ENCODE data around the gene LKAAEAR1. TPM values are rescaled to one million over a fixed set of nuclear protein-coding genes. Genes with fewer than 3 reads are reported as not detected.
"Not testable (repeated sequence)": the region's sequence is repeated elsewhere in the genome, so short reads cannot be mapped to it uniquely, and the experiment has no call there.

Gene LKAAEAR1
- total RNA-seq, 1 experiment from 2014 or later = 9.9 TPM

DNA sequence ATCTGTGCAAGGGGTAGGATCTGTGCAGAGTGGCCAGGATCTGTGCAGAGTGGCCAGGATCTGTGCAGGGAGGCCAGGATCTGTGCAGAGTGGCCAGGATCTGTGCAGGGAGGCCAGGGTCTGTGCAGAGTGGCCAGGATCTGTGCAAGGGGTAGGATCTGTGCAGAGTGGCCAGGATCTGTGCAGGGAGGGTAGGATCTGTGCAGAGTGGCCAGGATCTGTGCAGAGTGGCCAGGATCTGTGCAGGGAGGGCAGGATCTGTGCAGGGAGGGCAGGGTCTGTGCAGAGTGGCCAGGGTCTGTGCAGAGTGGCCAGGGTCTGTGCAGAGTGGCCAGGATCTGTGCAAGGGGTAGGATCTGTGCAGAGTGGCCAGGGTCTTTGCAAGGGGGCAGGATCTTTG, 4.4 kb upstream of the LKAAEAR1 start:
- H3K36me3 ChIP-seq, H3K27me3 ChIP-seq, H3K4me3 ChIP-seq, H3K9me3 ChIP-seq, DNase-seq: not testable (repeated sequence)

DNA sequence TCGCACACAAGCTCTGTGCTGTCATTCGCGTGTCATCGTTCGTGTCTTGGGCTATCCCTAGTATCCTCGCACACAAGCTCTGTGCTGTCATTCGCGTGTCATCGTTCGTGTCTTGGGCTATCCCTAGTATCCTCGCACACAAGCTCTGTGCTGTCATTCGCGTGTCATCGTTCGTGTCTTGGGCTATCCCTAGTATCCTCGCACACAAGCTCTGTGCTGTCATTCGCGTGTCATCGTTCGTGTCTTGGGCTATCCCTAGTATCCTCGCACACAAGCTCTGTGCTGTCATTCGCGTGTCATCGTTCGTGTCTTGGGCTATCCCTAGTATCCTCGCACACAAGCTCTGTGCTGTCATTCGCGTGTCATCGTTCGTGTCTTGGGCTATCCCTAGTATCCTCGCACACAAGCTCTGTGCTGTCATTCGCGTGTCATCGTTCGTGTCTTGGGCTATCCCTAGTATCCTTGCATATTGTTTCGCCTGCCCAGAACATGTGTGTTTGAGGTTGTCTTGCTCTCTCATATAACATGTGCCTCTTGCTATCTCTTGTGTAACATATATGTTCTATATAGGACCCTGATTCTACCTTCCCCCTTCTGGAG, 3.1 kb upstream of the LKAAEAR1 start:
- not testable (repeated sequence) for H3K27me3 ChIP-seq, DNase-seq, H3K4me3 ChIP-seq, H3K36me3 ChIP-seq, H3K9me3 ChIP-seq

DNA sequence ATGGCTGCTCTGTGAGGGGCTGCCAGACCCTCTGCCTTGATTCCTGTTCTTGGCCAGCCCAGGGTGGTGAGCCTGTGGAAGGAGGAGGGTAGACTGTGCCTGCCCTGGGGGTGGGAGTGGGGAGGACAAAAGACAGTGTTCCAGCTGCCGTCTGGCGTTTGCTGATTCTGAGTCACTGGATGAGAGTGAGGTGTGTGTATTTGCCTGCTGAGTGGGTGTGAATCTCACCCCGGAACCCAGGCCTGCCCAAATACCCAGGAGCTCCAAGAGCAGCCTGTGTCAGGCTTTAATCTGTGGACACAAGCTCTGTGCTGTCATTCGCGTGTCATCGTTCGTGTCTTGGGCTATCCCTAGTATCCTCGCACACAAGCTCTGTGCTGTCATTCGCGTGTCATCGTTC, 2.6 kb upstream of the LKAAEAR1 start:
- Histone ChIP-seq H3K27me3 (no peaks in the 10 kb centered on the region), H3K36me3 (no peaks in the 10 kb centered on the region), H3K9me3 (no peaks in the 10 kb centered on the region), H3K4me3 (no peak overlapping the region)
- no peak for DNase-seq

DNA sequence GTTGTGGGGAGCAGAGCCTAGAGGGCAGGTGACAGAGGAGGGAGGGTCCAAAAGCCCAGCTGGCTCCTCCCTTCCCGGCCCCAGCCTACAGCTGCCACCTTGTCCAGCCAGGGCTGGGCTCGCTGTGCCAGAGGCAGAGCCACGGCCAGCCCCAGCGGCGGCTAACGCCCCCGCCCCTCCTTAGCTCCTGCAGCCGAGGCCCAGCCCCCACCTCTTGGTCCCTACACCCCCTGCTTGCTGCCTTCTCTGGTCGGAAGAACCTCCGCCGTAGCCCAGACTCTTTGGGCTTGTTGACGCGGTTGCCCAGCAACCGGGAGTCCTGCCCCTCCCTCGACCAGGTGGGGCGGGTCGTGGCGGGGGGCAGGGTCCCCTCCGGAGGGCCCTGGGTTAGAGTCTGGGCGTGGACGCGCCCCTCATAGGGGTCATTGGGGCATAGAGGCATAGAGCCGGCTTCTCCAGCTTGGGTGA, 521 bp upstream of the LKAAEAR1 start:
- Histone ChIP-seq H3K9me3 (no peaks in the 10 kb centered on the region), H3K27me3 (no peaks in the 10 kb centered on the region), H3K4me3 (no peak overlapping the region), H3K36me3 (no peaks in the 10 kb centered on the region)
- no peak for DNase-seq

DNA sequence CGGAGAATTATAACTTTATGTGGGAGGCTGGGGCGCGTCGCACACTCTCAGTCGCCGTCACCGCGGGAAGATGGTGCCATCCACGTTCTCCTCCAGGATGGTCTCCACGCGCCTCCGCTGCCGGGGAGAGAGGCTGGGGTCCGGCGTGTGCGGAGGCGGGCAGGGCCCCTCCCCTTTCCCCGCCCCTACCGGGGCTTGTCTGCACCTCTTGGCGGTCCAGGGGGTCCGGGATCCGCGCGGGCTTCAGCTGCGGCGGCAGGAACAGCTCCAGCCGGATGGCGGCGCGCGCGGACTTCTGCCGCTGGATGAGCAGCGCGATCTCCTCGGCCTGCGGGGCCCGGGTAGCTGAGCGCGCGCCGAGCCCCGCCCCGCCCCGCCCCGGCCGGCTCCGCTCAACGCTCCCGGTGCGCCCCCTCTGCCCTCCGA, 807 bp downstream of the LKAAEAR1 start:
- peak overlapping the region; percentile 52 for H3K4me3 ChIP-seq
- DNase-seq = peak; percentile 89

DNA sequence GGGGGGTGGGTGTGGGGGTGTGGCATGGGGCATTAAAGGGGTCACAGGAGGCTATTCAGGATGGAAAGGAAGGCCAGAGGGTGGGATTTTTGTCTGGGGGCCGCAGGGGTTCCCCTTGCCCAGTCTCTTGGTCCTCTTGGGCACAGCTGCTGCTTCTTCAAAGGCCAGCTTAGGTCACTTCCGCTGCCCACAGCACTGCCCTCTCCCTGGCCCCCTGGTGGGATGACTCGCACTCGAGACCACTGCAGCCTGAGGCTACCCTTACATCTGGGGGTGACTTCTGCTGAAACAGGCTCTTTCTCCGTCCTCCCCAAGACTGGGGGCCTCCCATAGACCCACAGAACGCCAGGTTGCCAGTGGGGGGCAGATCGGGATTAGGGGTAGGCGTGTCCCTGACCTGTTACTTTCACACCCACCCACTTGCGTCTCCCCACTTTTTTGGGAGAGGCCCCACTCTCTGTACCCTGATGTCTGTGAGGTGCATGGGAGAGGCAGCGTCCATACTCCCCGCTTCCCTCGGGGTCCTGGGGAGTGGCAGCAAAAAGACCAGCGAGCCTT, 1.3 kb downstream of the LKAAEAR1 start:
- peak; percentile 45 for DNase-seq
- Histone ChIP-seq H3K36me3 (no peaks in the 10 kb centered on the region), H3K27me3 (no peaks in the 10 kb centered on the region), H3K9me3 (no peaks in the 10 kb centered on the region), H3K4me3 (peak overlapping the region; percentile 52)

More for the DNA sequence above, 807 bp downstream of the LKAAEAR1 start:
- H3K9me3 ChIP-seq = no peaks in the 10 kb centered on the region
- no peaks in the 10 kb centered on the region for H3K27me3 ChIP-seq
- H3K36me3 ChIP-seq = no peaks in the 10 kb centered on the region

DNA sequence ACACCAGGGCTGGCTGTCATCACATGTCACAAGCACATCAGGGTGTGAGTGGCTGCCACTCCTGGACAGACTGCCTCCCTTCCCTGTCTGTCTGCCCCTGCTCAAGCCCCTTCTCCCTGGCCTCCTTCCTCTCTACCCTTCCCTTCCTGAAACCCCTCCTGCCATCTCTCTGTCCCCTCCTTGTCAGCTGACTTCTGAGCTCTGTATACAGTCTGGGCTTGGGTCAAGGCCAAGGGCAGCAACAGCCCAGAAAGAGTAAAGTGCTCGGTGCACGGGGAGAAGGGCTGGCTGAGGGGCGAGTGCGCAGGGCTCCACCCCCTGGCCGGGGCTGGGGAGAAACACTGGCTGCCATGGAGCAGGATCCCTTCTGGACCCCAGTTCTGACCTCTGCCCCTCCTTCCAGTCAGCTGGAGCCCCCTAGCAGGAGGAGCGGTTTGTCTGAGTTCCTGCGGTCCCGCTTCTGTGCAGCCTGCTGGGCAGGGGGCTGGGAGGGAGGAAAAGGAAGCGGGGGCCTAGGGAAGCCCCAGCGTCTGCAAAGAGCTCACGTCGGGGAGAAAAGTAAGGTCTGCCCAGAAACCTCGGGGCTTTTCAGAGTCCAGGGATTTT, 2.0 kb downstream of the LKAAEAR1 start:
- no peaks in the 10 kb centered on the region; the same call in 1 of the 2 replicates for H3K36me3 ChIP-seq
- H3K27me3 ChIP-seq = no peaks in the 10 kb centered on the region
- no peak overlapping the region for H3K4me3 ChIP-seq
- DNase-seq = no peak
- no peaks in the 10 kb centered on the region for H3K9me3 ChIP-seq

DNA sequence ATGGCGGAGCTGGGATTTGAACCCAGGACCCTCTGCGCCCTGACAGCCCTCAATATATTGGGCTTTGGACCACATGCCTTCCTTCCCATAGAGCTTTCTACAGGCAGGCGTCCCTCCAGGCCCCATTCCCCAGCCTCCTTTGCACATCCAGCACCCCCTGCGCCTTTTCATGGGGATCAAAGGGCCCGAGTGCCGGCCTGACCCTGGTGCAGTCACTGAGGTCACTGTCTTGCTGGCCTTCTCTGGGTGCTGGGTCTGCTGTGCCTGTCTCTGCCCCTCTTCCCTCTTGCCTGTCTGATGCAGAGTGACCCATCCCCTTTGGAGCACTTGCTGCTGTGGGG, 2.6 kb downstream of the LKAAEAR1 start:
- Histone ChIP-seq H3K4me3 (no peak overlapping the region), H3K9me3 (no peaks in the 10 kb centered on the region), H3K36me3 (no peaks in the 10 kb centered on the region; the same call in 1 of the 2 replicates), H3K27me3 (no peaks in the 10 kb centered on the region)
- no peak for DNase-seq

DNA sequence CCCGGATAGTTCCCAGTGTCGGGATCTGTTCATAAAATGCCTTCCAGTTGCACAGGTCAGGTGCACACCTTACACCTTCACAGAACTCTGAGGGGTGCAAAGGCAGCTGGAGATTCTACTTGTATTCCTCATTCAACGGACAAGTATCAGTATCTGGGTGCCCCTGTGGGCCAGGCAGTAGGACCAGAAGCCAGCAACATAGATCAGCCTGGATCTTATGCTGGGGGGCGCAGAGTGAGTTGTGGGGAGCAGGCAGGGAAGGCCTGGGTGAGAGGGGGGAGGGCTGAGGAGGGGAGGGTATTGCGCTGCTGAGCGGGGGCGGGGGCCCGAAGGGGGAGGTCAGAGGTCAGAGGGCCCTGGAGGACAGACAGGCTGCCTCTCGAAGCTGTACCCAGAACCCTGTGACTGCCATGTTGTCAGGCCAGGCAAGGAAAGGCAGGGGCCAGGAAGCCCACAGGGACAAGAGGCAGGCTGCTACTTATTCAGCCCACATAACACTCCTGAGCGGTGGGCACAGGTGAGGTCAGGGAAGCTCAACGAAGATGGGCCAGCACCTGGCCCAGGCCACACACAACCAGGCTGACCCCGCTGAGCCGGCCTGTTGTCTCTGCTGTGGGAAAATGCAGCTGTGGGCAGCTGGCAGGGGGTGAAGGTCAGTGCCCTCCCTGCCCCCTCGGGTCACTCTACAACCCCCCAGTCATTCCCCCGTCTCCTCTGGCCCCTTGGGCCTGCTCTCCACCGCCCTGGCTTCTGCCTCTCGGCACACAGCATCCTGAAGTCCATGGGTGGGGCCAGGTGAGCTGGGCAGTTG, 3.2 kb downstream of the LKAAEAR1 start:
- no peaks in the 10 kb centered on the region for H3K27me3 ChIP-seq
- H3K9me3 ChIP-seq = no peaks in the 10 kb centered on the region
- H3K36me3 ChIP-seq = peaks cover 5% of the 10 kb centered on the region
- no peak overlapping the region for H3K4me3 ChIP-seq
- DNase-seq = no peak

DNA sequence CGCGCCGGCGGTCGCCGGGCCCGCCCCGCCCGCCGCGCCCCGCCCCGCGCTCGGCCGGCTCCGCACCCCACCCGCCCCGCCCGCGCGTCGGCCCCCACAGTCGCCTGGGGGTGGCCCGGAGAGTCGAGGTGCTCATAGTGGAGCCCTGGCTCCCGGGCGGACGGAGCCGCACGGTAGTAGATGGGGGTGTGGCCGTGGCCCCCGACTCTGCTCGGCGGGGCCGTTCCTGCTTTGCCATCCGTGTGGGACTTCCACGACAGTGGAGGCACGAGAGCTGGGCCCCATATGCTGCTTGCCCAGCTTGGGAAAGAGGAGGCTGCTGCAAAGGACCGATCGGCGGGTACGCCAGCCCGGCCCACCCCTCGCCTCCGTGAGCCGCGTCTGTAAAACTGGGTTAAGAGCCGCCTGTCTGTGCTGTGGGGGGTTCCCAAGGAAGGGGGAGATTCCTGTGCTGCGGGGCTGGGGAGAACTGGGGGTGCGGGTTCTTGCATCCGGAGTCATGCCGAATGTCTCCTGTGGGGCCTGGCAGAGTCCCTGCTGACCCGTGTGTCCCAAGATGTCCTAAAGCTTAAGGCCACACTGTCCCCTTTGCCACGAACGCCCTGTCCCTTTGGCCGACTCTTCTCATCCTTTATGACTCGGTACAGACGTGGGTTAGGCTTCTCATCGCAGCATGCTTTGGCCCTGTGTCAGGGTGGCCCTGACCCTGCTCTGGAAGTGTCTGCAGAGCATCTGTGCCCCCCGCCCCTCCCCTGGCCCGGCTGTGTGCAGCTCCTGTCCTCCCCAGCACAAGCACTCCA, 4.0 kb downstream of the LKAAEAR1 start, which contains the start of gene OPRL1:
Gene OPRL1, plus strand, starts transcription at position 70 of the 800 bp plus-strand sequence. CDS start 12,639 bp downstream, outside the sequence.
- DNase-seq = no peak
- Histone ChIP-seq H3K27me3 (no peaks in the 10 kb centered on the region), H3K4me3 (peak within 1 kb of the TSS; percentile 94), H3K36me3 (peaks cover 6% of the 10 kb centered on the region), H3K9me3 (no peaks in the 10 kb centered on the region)

DNA sequence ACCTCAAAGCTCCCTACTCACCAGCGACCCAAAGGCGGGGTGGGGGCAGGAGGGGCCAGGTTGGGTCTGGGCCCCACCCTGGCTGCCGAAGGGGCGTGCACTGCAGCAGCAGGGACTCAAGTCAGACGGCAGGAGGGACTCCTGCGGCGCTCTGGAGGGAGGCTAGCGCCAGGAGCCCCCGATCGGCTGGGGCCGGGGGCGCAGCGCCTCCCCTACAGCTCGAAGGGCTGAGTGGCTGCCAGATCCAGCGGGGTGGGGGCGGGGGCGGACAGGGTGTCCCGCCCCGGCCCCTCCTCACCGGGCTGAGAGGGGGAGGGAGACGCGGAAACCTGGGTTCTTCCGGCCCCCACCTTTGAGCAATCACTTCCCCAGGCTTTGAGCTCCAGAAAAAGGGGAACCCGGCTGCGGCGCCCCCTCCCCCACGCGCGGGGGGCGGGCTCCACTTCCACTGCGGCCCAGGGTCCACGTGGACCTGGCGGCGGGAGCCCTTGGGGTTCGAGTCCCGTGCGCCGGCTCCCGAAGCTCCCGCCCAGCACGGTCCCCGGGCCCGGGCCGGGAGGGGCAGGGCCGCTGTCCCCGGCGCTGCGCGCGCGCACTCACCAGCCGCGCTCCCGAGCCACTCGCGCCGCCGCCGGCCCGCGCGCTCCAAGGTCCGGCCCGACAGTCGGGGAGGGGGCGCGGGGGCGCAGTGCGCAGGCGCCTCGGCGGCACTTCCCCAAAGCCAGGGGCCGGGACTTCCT, 4.8 kb downstream of the LKAAEAR1 start, which contains the start of gene RGS19:
Gene RGS19, minus strand, starts transcription at position 246 of the 740 bp plus-strand sequence. CDS start 2,632 bp downstream, outside the sequence.
- H3K9me3 ChIP-seq = no peaks in the 10 kb centered on the region
- DNase-seq = peak; percentile 85

DNA sequence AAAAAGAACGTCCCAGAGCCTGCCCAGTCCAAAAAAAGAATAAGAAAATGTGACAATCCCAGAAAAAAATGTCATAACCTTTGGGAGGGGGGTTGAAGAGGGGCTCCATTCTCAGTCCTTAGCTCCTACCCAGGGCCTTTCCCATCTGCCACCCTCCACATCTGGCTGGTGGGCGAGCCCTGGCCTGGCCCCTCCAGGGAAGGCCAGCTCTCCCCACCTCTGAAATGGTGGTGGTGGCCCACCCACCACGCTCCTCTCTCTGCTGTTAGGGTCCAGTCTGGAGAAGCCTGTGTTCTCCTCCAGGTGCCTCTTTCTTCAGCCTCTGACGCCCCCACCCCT, 5.3 kb downstream of the LKAAEAR1 start:
- H3K36me3 ChIP-seq = peaks cover 10% of the 10 kb centered on the region
- H3K4me3 ChIP-seq = peak overlapping the region; percentile 94
- H3K9me3 ChIP-seq = no peaks in the 10 kb centered on the region
- no peaks in the 10 kb centered on the region for H3K27me3 ChIP-seq
- DNase-seq = no peak

More for the DNA sequence above, 4.8 kb downstream of the LKAAEAR1 start, which contains the start of gene RGS19:
- H3K27me3 ChIP-seq = no peaks in the 10 kb centered on the region
- H3K36me3 ChIP-seq = peaks cover 6% of the 10 kb centered on the region
- H3K4me3 ChIP-seq = peak within 1 kb of the TSS; percentile 94

DNA sequence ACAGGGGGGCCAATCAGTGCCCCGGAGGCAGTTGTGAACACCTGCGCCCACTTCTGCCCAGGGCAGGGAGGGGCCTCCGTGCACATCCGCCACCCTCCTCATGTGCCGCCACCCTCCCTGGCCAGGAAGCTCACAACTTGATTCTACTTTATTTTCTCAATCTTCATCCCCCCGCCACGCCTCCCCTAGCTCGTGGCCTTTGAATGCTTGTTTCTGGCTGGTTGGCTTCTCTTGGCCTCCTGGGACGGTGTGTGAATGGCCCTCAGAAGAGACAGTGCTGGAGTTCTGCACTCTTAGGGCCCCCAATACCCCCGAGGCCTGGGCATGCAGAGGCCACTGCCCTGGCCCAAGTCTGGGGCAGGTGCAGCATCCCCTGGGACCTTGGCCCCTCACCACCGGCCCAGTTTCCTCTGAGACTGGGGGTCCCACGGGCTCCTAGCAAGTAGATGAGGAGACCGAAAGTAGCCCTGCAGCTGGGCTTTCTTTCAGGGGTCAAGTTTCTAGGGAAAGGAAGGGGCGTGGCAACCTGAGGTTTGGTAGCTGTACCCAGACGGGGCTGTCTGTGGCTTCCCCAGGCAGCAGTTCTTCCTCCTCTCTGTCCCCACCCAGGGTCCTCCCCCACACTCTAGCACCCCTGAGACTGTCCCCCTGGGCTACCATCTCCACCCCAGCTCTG, 6.2 kb downstream of the LKAAEAR1 start:
- H3K27me3 ChIP-seq = no peaks in the 10 kb centered on the region
- peaks cover 16% of the 10 kb centered on the region for H3K36me3 ChIP-seq
- DNase-seq = no peak
- no peaks in the 10 kb centered on the region for H3K9me3 ChIP-seq
- peak overlapping the region; percentile 94; the same call in 1 of the 2 replicates for H3K4me3 ChIP-seq

DNA sequence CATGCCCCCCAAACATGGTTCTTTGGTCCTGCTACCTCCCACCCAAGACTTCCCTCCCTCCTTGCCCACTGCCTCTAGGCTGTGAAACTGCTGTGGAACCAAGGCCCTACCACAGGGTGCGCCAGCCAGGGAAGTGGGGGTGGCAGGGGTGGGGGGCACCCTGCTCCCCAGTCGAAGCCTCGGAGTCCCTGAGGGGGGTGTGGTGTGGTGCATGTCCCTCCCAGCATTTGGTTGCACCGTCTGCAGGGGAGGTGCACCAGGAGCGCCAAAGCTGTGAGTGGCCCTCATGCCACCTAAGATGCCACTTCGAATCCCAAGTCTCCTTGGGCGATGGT, 6.7 kb downstream of the LKAAEAR1 start:
- Histone ChIP-seq H3K4me3 (no peak overlapping the region), H3K9me3 (no peaks in the 10 kb centered on the region), H3K36me3 (peaks cover 16% of the 10 kb centered on the region), H3K27me3 (no peaks in the 10 kb centered on the region)
- DNase-seq = no peak

DNA sequence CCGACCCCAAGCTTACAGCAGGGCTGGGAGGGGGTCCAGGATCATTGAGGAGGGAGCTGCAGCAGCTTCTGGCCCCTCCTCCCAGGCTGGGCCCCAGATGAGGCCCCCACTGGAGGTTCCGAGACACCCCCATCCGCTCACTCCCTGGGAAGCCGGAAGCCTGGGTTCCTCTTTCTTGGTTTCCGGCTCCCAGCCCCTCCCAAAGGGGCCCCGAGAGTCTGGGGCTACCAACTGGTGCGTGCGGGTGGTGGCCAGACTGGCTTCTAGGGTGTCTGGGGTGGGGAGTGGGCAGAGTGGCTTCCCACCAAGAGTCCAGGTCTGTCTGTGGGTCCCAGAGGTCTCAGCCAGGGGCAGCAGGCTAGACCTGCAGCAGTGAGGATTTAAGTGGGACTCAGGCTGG, 7.1 kb downstream of the LKAAEAR1 start:
- Histone ChIP-seq H3K9me3 (no peaks in the 10 kb centered on the region), H3K36me3 (peaks cover 19% of the 10 kb centered on the region), H3K27me3 (no peaks in the 10 kb centered on the region), H3K4me3 (no peak overlapping the region)
- DNase-seq = no peak
